Lower leg skin (tissue), 3 donors: ENCODE measurements around the gene PIK3R3.

Experiments
- POLR2A ChIP-seq, 2 donors: fragments of 450-650 bp; IDR thresholded peaks; one replicate each; pipeline ENCODE4 v1.6.1; 2016 to 2017; ENCODE audit warnings: antibody characterized with exemption in 2 of 2, mild to moderate bottlenecking in 1 of 2, moderate library complexity in 1 of 2
- TF ChIP-seq, protein P1 (sequence below), 3 donors: fragments of 450-650 bp; IDR thresholded peaks; one replicate each; pipeline ENCODE4 v1.5.1; 2016; ENCODE audit warnings: antibody characterized with exemption in 3 of 3, mild to moderate bottlenecking in 3 of 3, moderate library complexity in 2 of 3

DNA sequence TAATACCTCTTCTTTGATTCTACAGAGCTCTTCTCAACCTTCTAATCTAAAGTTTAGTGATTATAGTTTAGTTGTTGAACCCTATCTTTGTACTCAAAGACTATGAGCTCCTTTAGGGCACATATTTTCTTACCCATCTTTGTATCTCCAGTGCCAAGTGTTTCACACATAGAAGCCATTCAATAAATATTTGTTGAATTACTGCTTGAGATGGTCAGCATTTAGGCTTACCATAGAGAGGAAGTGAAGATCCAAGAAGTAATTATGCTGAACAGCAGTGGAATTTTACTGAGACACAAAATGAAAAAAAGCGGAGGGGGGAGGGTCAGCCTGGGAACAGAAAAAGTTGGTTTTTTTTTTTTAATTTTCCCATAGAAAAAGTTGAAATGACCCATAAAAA is 21.9 kb downstream of the PIK3R3 start:
- TF ChIP-seq, protein P1, sequence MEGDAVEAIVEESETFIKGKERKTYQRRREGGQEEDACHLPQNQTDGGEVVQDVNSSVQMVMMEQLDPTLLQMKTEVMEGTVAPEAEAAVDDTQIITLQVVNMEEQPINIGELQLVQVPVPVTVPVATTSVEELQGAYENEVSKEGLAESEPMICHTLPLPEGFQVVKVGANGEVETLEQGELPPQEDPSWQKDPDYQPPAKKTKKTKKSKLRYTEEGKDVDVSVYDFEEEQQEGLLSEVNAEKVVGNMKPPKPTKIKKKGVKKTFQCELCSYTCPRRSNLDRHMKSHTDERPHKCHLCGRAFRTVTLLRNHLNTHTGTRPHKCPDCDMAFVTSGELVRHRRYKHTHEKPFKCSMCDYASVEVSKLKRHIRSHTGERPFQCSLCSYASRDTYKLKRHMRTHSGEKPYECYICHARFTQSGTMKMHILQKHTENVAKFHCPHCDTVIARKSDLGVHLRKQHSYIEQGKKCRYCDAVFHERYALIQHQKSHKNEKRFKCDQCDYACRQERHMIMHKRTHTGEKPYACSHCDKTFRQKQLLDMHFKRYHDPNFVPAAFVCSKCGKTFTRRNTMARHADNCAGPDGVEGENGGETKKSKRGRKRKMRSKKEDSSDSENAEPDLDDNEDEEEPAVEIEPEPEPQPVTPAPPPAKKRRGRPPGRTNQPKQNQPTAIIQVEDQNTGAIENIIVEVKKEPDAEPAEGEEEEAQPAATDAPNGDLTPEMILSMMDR (IDR thresholded peaks at IDR 0.05) = no peak
- TF ChIP-seq POLR2A (IDR thresholded peaks at IDR 0.05) = no peak
